Measurements from ENCODE around the gene PSMC3IP.

PSMC3IP gene

GRCh38 chr17:42537156-42537805 is 40.2 kb downstream of the PSMC3IP start:
- no peak for DNase-seq

- peak; percentile 69 for DNase-seq
Measured at GRCh38 chr17:42536372-42537155, 41.0 kb downstream of the PSMC3IP start.

- DNase-seq = peak; percentile 79
Measured at GRCh38 chr17:42536048-42536371, 41.5 kb downstream of the PSMC3IP start, which contains the start of gene NAGLU. TSS of gene NAGLU (plus strand) at chr17:42536241. CDS start at chr17:42536273, 32 bp downstream.

GRCh38 chr17:42535155-42536047 is 42.1 kb downstream of the PSMC3IP start:
- no peak for DNase-seq

GRCh38 chr17:42531455-42532354 is 45.8 kb downstream of the PSMC3IP start:
- DNase-seq = peak; percentile 56

GRCh38 chr17:42530952-42531454 is 46.5 kb downstream of the PSMC3IP start:
- DNase-seq = peak; percentile 13

GRCh38 chr17:42529061-42529460 is 48.5 kb downstream of the PSMC3IP start:
- no peak for DNase-seq

GRCh38 chr17:42527932-42528331 is 49.6 kb downstream of the PSMC3IP start:
- DNase-seq = no peak

- no peak for DNase-seq
Measured at GRCh38 chr17:42526031-42526444, 51.5 kb downstream of the PSMC3IP start.

GRCh38 chr17:42525221-42525620 is 52.3 kb downstream of the PSMC3IP start:
- no peak for DNase-seq

- DNase-seq = no peak
Measured at GRCh38 chr17:42522798-42523278, 54.7 kb downstream of the PSMC3IP start.
